ENCODE results near the gene P2RY14. TPM values are rescaled to one million over a fixed set of nuclear protein-coding genes. Genes with fewer than 3 reads are reported as not detected.

Gene P2RY14
- total RNA-seq, 3 donors from 2014 or later (not counting 1 experiment from before 2014, with no cell fraction given): 0.25 to 0.93 (median 0.31) TPM

- Histone ChIP-seq H3K27ac (ENCODE audit: low read length) (no peak overlapping the region), H3K4me1 (ENCODE audit: control insufficient read depth, insufficient read depth, low read length) (peaks cover 3% of the 10 kb centered on the region), H3K4me3 (ENCODE audit: low read length) (no peak overlapping the region), H3K9me3 (ENCODE audit: control insufficient read depth, insufficient read depth, low read length) (no peaks in the 10 kb centered on the region), H3K27me3 (ENCODE audit: control insufficient read depth, insufficient read depth, low read length) (no peaks in the 10 kb centered on the region), H3K36me3 (ENCODE audit: control insufficient read depth, insufficient read depth, low read length) (no peaks in the 10 kb centered on the region)
- no peaks in the 10 kb centered on the region for H3K36me3 Mint-ChIP-seq
- no peak for TF ChIP-seq CTCF (IDR thresholded peaks at IDR 0.05)
- peaks cover 0 to 2% of the 10 kb centered on the region in 2 donors for H3K4me1 Mint-ChIP-seq
- ATAC-seq: no peak
- H3K27me3 Mint-ChIP-seq (ENCODE audit: low read depth in 2 of 2): peaks cover 0 to 2% of the 10 kb centered on the region in 2 donors
- DNase-seq: peak in 1 of 2 donors; percentile 16
- H3K4me3 Mint-ChIP-seq: no peak overlapping the region
- no peaks in the 10 kb centered on the region for H3K9me3 Mint-ChIP-seq
- 42% methylated on average over 4 of the region's 5 CpGs for WGBS (ENCODE audit: insufficient coverage)
- intact Hi-C loops (cut with micrococcal nuclease): loop anchor here (1.0 to 2.0 kb wide), 3 partner anchors 57 to 497 kb away; no protein-coding TSS in a partner anchor
- H3K27ac Mint-ChIP-seq: no peak overlapping the region
Observed at GRCh38 chr3:151283907-151284461, 5.6 kb upstream of the P2RY14 start.

- H3K27ac ChIP-seq (ENCODE audit: low read length): no peak overlapping the region
- no peak for TF ChIP-seq CTCF (IDR thresholded peaks at IDR 0.05)
- intact Hi-C loops (cut with micrococcal nuclease): loop anchor here (1.0 to 2.0 kb wide), 3 partner anchors 56 to 497 kb away; no protein-coding TSS in a partner anchor
- H3K36me3 ChIP-seq (ENCODE audit: control insufficient read depth, insufficient read depth, low read length): no peaks in the 10 kb centered on the region
- Mint-ChIP-seq H3K4me1 (peaks cover 4 to 8% of the 10 kb centered on the region in 2 donors), H3K36me3 (no peaks in the 10 kb centered on the region), H3K4me3 (no peak overlapping the region), H3K9me3 (no peaks in the 10 kb centered on the region), H3K27me3 (ENCODE audit: low read depth in 2 of 2) (peaks cover 0 to 2% of the 10 kb centered on the region in 2 donors), H3K27ac (no peak overlapping the region)
- H3K9me3 ChIP-seq (ENCODE audit: control insufficient read depth, insufficient read depth, low read length): no peaks in the 10 kb centered on the region
- H3K4me3 ChIP-seq (ENCODE audit: low read length): no peak overlapping the region
- ATAC-seq (peak in 1 of 3 donors; percentile 26), DNase-seq (peak in 1 of 2 donors; percentile 13)
- no peaks in the 10 kb centered on the region for H3K27me3 ChIP-seq (ENCODE audit: control insufficient read depth, insufficient read depth, low read length)
- 79% methylated on average over 1 of the region's 4 CpGs for WGBS (ENCODE audit: insufficient coverage)
- peaks cover 3% of the 10 kb centered on the region for H3K4me1 ChIP-seq (ENCODE audit: control insufficient read depth, insufficient read depth, low read length)
Observed at GRCh38 chr3:151283387-151283786, 5.0 kb upstream of the P2RY14 start.

- ATAC-seq: peak; percentile 71 to 82 (median 77)
- H3K27me3 ChIP-seq (ENCODE audit: control insufficient read depth, insufficient read depth, low read length): no peaks in the 10 kb centered on the region
- H3K4me1 ChIP-seq (ENCODE audit: control insufficient read depth, insufficient read depth, low read length): peaks cover 3% of the 10 kb centered on the region
- no peaks in the 10 kb centered on the region for H3K9me3 ChIP-seq (ENCODE audit: control insufficient read depth, insufficient read depth, low read length)
- H3K27me3 Mint-ChIP-seq (ENCODE audit: low read depth in 2 of 2): peaks cover 0 to 2% of the 10 kb centered on the region in 2 donors
- H3K36me3 ChIP-seq (ENCODE audit: control insufficient read depth, insufficient read depth, low read length): no peaks in the 10 kb centered on the region
- no peak overlapping the region for H3K27ac ChIP-seq (ENCODE audit: low read length)
- no peaks in the 10 kb centered on the region for H3K36me3 Mint-ChIP-seq
- H3K4me3 ChIP-seq (ENCODE audit: low read length): no peak overlapping the region
- H3K4me1 Mint-ChIP-seq: peaks cover 8 to 11% of the 10 kb centered on the region in 2 donors
- TF ChIP-seq CTCF (IDR thresholded peaks at IDR 0.05): peak; percentile 80
- H3K4me3 Mint-ChIP-seq: no peak overlapping the region
- 0% methylated on average over 1 of the region's 1 CpG for WGBS (ENCODE audit: insufficient coverage)
- intact Hi-C loops (cut with micrococcal nuclease): loop anchor here (1.0 to 2.0 kb wide), 3 partner anchors 56 to 496 kb away; no protein-coding TSS in a partner anchor
- DNase-seq: peak in 1 of 2 donors; percentile 81
- no peaks in the 10 kb centered on the region for H3K9me3 Mint-ChIP-seq
- no peak overlapping the region for H3K27ac Mint-ChIP-seq
Observed at GRCh38 chr3:151282921-151283320, 4.6 kb upstream of the P2RY14 start.
